NK-92 (cell line): Measurements from ENCODE around the gene HOXB6.

Experiments
- DNase-seq: peaks from one replicate; lab custom pipeline; 2025; ENCODE audit not compliant: unreplicated experiment; lab: John Stamatoyannopoulos, UW

HOXB6 gene

GRCh38 chr17:48611213-48611612 lies 6.4 kb upstream of the HOXB6 start:
- no peak for DNase-seq

- no peak for DNase-seq
Measured at GRCh38 chr17:48610282-48611211, 5.8 kb upstream of the HOXB6 start, which contains the start of gene HOXB7. HOXB7 (minus strand) TSS chr17:48611017; CDS start chr17:48610918, 99 bp downstream.

GRCh38 chr17:48609759-48610281 lies 5.0 kb upstream of the HOXB6 start:
- no peak for DNase-seq

GRCh38 chr17:48609033-48609432 lies 4.2 kb upstream of the HOXB6 start:
- DNase-seq: no peak

- no peak for DNase-seq
Measured at GRCh38 chr17:48608494-48608834, 3.7 kb upstream of the HOXB6 start.

- DNase-seq: no peak
Measured at GRCh38 chr17:48606892-48607614, 2.3 kb upstream of the HOXB6 start.

- DNase-seq: no peak
Measured at GRCh38 chr17:48605991-48606891, 1.5 kb upstream of the HOXB6 start.

- no peak for DNase-seq
Measured at GRCh38 chr17:48605409-48605919, 678 bp upstream of the HOXB6 start.

GRCh38 chr17:48603959-48604769 lies 622 bp downstream of the HOXB6 start:
- no peak for DNase-seq

- no peak for DNase-seq
Measured at GRCh38 chr17:48601539-48602425, 3.0 kb downstream of the HOXB6 start.

- no peak for DNase-seq
Measured at GRCh38 chr17:48601207-48601538, 3.6 kb downstream of the HOXB6 start.

GRCh38 chr17:48600244-48601098 lies 4.3 kb downstream of the HOXB6 start:
- no peak for DNase-seq

GRCh38 chr17:48599354-48599753 lies 5.4 kb downstream of the HOXB6 start:
- DNase-seq: no peak

- DNase-seq: no peak
Measured at GRCh38 chr17:48598736-48599135, 6.0 kb downstream of the HOXB6 start.

- DNase-seq: no peak
Measured at GRCh38 chr17:48597778-48598631, 6.8 kb downstream of the HOXB6 start.

GRCh38 chr17:48597528-48597777 lies 7.3 kb downstream of the HOXB6 start:
- DNase-seq: no peak

- no peak for DNase-seq
Measured at GRCh38 chr17:48596735-48597527, 7.9 kb downstream of the HOXB6 start.
